PFSK-1 (cell line): ENCODE measurements around the gene ERC2.

Experiments
- POLR2AphosphoS5 ChIP-seq: IDR thresholded peaks from 2 replicates; pipeline ENCODE4 v1.6.1; 2012; ENCODE audit warnings: low read depth, mild to moderate bottlenecking, control low read depth, low read length, moderate library complexity
- REST ChIP-seq, 2 experiments: IDR thresholded peaks; 2 replicates each; pipeline versions ENCODE4 v1.6.1 to v1.8.0; 2011 to 2012; ENCODE audit warnings: low read depth in 2 of 2, low read length in 2 of 2, control low read depth in 1 of 2, inconsistent platforms in 1 of 2, mild to moderate bottlenecking in 1 of 2, moderate library complexity in 1 of 2; ENCODE audit not compliant: insufficient read depth in 1 of 2
- TAF1 ChIP-seq: IDR thresholded peaks from 2 replicates; pipeline ENCODE4 v1.6.1; 2012; ENCODE audit warnings: low read length, control low read depth, borderline replicate concordance; ENCODE audit not compliant: insufficient read depth

GRCh38 chr3:55538158-55538557 lies 930.1 kb downstream of the ERC2 start:
- TF ChIP-seq POLR2AphosphoS5 (no peak), TAF1 (no peak), REST (IDR thresholded peaks at IDR 0.05; ENCODE audit: insufficient read depth in 1 of 2, low read depth in 2 of 2, low read length in 2 of 2) (no peak)
